Measurements from ENCODE around the gene PTPN3. TPM values are rescaled to one million over a fixed set of nuclear protein-coding genes. Genes with fewer than 3 reads are reported as not detected.

PTPN3 gene
- polyA plus RNA-seq, 2 of the 4 experiments (the other 2 are of a cell fraction): 8.9 to 20.3 TPM

GRCh38 chr9:109453210-109453842 is 44.8 kb downstream of the PTPN3 start:
- peak overlapping the region; percentile 81 to 87 for H3K27ac ChIP-seq
- H3K4me1 ChIP-seq: peaks cover 56% of the 10 kb centered on the region
- no peak for FAIRE-seq
- no peaks in the 10 kb centered on the region for H3K9me3 ChIP-seq
- DNase-seq (ENCODE audit: low read depth in 1 of 2, low spot score in 1 of 2): peak; percentile 42 to 71
- 21% methylated on average over 3 of the region's 3 CpGs for WGBS (ENCODE audit: missing lambda C conversion rate)
- ATAC-seq: peak; percentile 84 to 88
- TF ChIP-seq JUN (IDR thresholded peaks at IDR 0.05) (0 out of 5 replicates have a peak, but pooled peaks of 1 of the 2 experiments have one; percentile 17), CBX8 (IDR thresholded peaks at IDR 0.05) (no peak), FOSB (CRISPR knock-in tag; IDR thresholded peaks at IDR 0.05) (no peak), ELK1 (IDR thresholded peaks at IDR 0.05; ENCODE audit: low read depth, low read length) (no peak), GATA3 (IDR thresholded peaks at IDR 0.05; ENCODE audit: borderline replicate concordance) (peak; percentile 32; the same call in 1 of the 2 replicates), EP300 (IDR thresholded peaks at IDR 0.05) (peak in 1 of 2 experiments; percentile 19; a peak in 1 of 5 replicates), FOSL2 (IDR thresholded peaks at IDR 0.05) (peak; percentile 56; the same call in 1 of the 2 replicates), FOSL2 (CRISPR knock-in tag; IDR thresholded peaks at IDR 0.05) (peak; percentile 73), ATOH8 (CRISPR knock-in tag; IDR thresholded peaks at IDR 0.05; ENCODE audit: low read depth) (no peak), RARB (CRISPR knock-in tag; IDR thresholded peaks at IDR 0.05) (no peak)
- ChIA-PET CTCF (interaction anchor here (0.6 to 15.1 kb wide), 6 partner anchors 12 to 607 kb away, joined by 3 to 173 read pairs (median 4); no protein-coding TSS in a partner anchor), POLR2A (interaction anchor here (0.7 to 0.8 kb wide), 2 partner anchors 17 to 25 kb away, joined by 3 read pairs; no protein-coding TSS in a partner anchor)
- no peak overlapping the region for H3K4me3 ChIP-seq
- H3K4me2 ChIP-seq: peak overlapping the region; percentile 76

- H3K4me3 ChIP-seq: no peak overlapping the region
- DNase-seq (ENCODE audit: low read depth in 1 of 2, low spot score in 1 of 2) (peak; percentile 44 to 76), ATAC-seq (peak; percentile 81 to 96), FAIRE-seq (no peak)
- H3K4me1 ChIP-seq: peaks cover 62% of the 10 kb centered on the region
- no peaks in the 10 kb centered on the region for H3K9me3 ChIP-seq
- H3K27ac ChIP-seq: peak overlapping the region; percentile 81 to 87
- peak overlapping the region; percentile 76 for H3K4me2 ChIP-seq
- ChIA-PET CTCF (interaction anchor here (1.4 to 15.1 kb wide), 4 partner anchors 11 to 65 kb away, joined by 3 to 173 read pairs (median 14); no protein-coding TSS in a partner anchor), POLR2A (interaction anchor here (0.7 to 0.9 kb wide), 3 partner anchors 12 to 165 kb away, joined by 3 read pairs; no protein-coding TSS in a partner anchor)
- 50% methylated on average over 3 of the region's 3 CpGs for WGBS (ENCODE audit: missing lambda C conversion rate)
- no peak for TF ChIP-seq USF2 (IDR thresholded peaks at IDR 0.05)
- no peak for TF ChIP-seq POLR2AphosphoS2 (conservative IDR thresholded peaks at IDR 0.05; ENCODE audit: low read length)
- TF ChIP-seq HMGXB4 (CRISPR knock-in tag; IDR thresholded peaks at IDR 0.05; ENCODE audit: borderline replicate concordance): no peak
- TF ChIP-seq SMC3 (IDR thresholded peaks at IDR 0.05): no peak
- TF ChIP-seq CHD4 (IDR thresholded peaks at IDR 0.05; ENCODE audit: borderline replicate concordance): no peak
- TF ChIP-seq EHMT2 (IDR thresholded peaks at IDR 0.05; ENCODE audit: low read depth): no peak
- TF ChIP-seq RAD21 (conservative IDR thresholded peaks at IDR 0.05 in 1 of 2, IDR thresholded peaks at IDR 0.05 in 1 of 2): no peak
- TF ChIP-seq BCL3 (IDR thresholded peaks at IDR 0.05): 0 out of 3 replicates have a peak, but pooled peaks have one; percentile 23
- no peak for TF ChIP-seq CHD2 (IDR thresholded peaks at IDR 0.05; ENCODE audit: low read length, partially characterized antibody)
- peak; percentile 42; the same call in 1 of the 2 replicates for TF ChIP-seq HES2 (IDR thresholded peaks at IDR 0.05)
- no peak for TF ChIP-seq PHF8 (IDR thresholded peaks at IDR 0.05; ENCODE audit: borderline replicate concordance, low read depth)
- no peak for TF ChIP-seq BHLHE40 (IDR thresholded peaks at IDR 0.05; ENCODE audit: low read depth, low read length)
- no peak for TF ChIP-seq RCOR1 (IDR thresholded peaks at IDR 0.05; ENCODE audit: low read depth, low read length)
- TF ChIP-seq HOXB5 (CRISPR knock-in tag; IDR thresholded peaks at IDR 0.05): no peak
- no peak for TF ChIP-seq HOXB13 (CRISPR knock-in tag; IDR thresholded peaks at IDR 0.05; ENCODE audit: low read depth)
- TF ChIP-seq EP300 (IDR thresholded peaks at IDR 0.05): peak; percentile 67 to 74; a peak in 3 of 5 replicates
- TF ChIP-seq FOSB (CRISPR knock-in tag; IDR thresholded peaks at IDR 0.05): no peak
- TF ChIP-seq MYC (IDR thresholded peaks at IDR 0.05; ENCODE audit: borderline replicate concordance, low read length): no peak
- no peak for TF ChIP-seq HDAC2 (IDR thresholded peaks at IDR 0.05)
- TF ChIP-seq CEBPB (IDR thresholded peaks at IDR 0.05): peak; percentile 55 to 88
- TF ChIP-seq HOXA7 (CRISPR knock-in tag; IDR thresholded peaks at IDR 0.05): no peak
- TF ChIP-seq NPAS2 (CRISPR knock-in tag; IDR thresholded peaks at IDR 0.05; ENCODE audit: borderline replicate concordance): no peak
- TF ChIP-seq FOSL2 (IDR thresholded peaks at IDR 0.05): peak; percentile 42; the same call in 1 of the 2 replicates
- TF ChIP-seq FOSL2 (CRISPR knock-in tag; IDR thresholded peaks at IDR 0.05): peak; percentile 23; the same call in 1 of the 2 replicates
These were observed 45.3 kb downstream of the PTPN3 start for GRCh38 chr9:109452761-109453160.
